ENCODE results near the gene GPC6. TPM values are rescaled to one million over a fixed set of nuclear protein-coding genes. Genes with fewer than 3 reads are reported as not detected.

The GPC6 gene
- total and polyA plus RNA-seq, 2 experiments from 2014 or later = 14.4 to 43.3 TPM

GRCh38 chr13:93848247-93848646 lies 621.6 kb downstream of the GPC6 start:
- Histone ChIP-seq H3K27ac (no peak overlapping the region), H3K4me1 (ENCODE audit: low read depth) (no peaks in the 10 kb centered on the region), H3K9me3 (ENCODE audit: low read depth) (no peaks in the 10 kb centered on the region), H3K4me3 (no peak overlapping the region), H3K36me3 (no peaks in the 10 kb centered on the region), H3K27me3 (no peaks in the 10 kb centered on the region)
- TF ChIP-seq, protein P1, sequence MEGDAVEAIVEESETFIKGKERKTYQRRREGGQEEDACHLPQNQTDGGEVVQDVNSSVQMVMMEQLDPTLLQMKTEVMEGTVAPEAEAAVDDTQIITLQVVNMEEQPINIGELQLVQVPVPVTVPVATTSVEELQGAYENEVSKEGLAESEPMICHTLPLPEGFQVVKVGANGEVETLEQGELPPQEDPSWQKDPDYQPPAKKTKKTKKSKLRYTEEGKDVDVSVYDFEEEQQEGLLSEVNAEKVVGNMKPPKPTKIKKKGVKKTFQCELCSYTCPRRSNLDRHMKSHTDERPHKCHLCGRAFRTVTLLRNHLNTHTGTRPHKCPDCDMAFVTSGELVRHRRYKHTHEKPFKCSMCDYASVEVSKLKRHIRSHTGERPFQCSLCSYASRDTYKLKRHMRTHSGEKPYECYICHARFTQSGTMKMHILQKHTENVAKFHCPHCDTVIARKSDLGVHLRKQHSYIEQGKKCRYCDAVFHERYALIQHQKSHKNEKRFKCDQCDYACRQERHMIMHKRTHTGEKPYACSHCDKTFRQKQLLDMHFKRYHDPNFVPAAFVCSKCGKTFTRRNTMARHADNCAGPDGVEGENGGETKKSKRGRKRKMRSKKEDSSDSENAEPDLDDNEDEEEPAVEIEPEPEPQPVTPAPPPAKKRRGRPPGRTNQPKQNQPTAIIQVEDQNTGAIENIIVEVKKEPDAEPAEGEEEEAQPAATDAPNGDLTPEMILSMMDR (IDR thresholded peaks at IDR 0.05; ENCODE audit: low read depth, low read length) = no peak
- DNase-seq (ENCODE audit: low read depth in 1 of 2, low spot score in 1 of 2) = no peak

GRCh38 chr13:93851236-93851635 lies 624.6 kb downstream of the GPC6 start:
- Histone ChIP-seq H3K9me3 (ENCODE audit: low read depth) (no peaks in the 10 kb centered on the region), H3K4me1 (ENCODE audit: low read depth) (no peaks in the 10 kb centered on the region), H3K27ac (no peak overlapping the region), H3K36me3 (no peaks in the 10 kb centered on the region), H3K4me3 (no peak overlapping the region), H3K27me3 (no peaks in the 10 kb centered on the region)
- TF ChIP-seq, protein P1 (IDR thresholded peaks at IDR 0.05; ENCODE audit: low read depth, low read length) = no peak
- no peak for DNase-seq (ENCODE audit: low read depth in 1 of 2, low spot score in 1 of 2)

- no peak overlapping the region for H3K27ac ChIP-seq
- H3K27me3 ChIP-seq = no peaks in the 10 kb centered on the region
- H3K9me3 ChIP-seq (ENCODE audit: low read depth) = no peaks in the 10 kb centered on the region
- no peak overlapping the region for H3K4me3 ChIP-seq
- DNase-seq (ENCODE audit: low read depth in 1 of 2, low spot score in 1 of 2) = no peak
- H3K4me1 ChIP-seq (ENCODE audit: low read depth) = no peaks in the 10 kb centered on the region
- TF ChIP-seq, protein P1 (IDR thresholded peaks at IDR 0.05; ENCODE audit: low read depth, low read length) = no peak
- H3K36me3 ChIP-seq = no peaks in the 10 kb centered on the region
Measured at GRCh38 chr13:93853912-93854311, 627.3 kb downstream of the GPC6 start.

DNA sequence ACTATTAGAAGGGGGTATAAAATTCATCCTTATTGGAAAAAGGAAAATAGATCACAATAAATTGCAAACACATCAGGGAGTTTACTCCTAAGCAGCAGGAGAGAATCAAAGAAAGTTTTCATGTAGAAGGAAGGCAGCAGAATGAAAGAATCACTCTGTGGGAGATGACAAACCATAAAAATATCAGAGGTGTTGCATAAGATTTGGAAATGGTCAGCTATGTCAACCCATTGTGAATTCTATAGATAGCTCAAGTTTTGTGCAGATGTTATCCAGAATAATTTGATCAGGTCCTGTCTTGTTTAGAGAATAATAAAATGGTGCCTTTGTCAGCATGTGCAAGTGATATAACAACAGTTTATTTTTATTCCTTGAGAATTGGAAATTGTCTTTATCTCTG lies 630.5 kb downstream of the GPC6 start:
- DNase-seq (ENCODE audit: low read depth in 1 of 2, low spot score in 1 of 2) = peak in 1 of 2 donors; percentile 47
- TF ChIP-seq, protein P1 (IDR thresholded peaks at IDR 0.05; ENCODE audit: low read depth, low read length) = no peak
- Histone ChIP-seq H3K27me3 (no peaks in the 10 kb centered on the region), H3K4me3 (no peak overlapping the region), H3K9me3 (ENCODE audit: low read depth) (no peaks in the 10 kb centered on the region), H3K27ac (no peak overlapping the region), H3K36me3 (no peaks in the 10 kb centered on the region), H3K4me1 (ENCODE audit: low read depth) (no peaks in the 10 kb centered on the region)

DNA sequence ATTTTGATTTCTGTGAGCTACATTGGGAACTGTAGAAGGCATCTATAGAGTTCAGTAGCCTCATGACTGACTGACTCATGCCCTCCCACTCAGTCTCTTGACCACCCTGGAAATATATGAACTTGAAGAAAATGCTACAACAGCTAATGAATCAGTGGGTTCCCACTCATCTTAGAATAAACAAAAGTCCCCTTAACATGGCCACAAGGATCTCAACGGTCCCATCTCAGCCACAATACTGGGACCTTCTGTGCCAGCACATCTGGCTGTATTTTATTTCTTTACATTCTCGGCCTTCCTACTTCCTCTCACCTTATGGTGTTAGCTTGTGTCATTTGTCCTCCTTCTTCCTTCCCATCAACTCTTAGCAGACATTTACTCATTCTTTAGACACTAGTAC lies 633.1 kb downstream of the GPC6 start:
- DNase-seq (ENCODE audit: low read depth in 1 of 2, low spot score in 1 of 2) = peak in 1 of 2 donors; percentile 34
- Histone ChIP-seq H3K27me3 (no peaks in the 10 kb centered on the region), H3K9me3 (ENCODE audit: low read depth) (no peaks in the 10 kb centered on the region), H3K27ac (no peak overlapping the region), H3K4me1 (ENCODE audit: low read depth) (no peaks in the 10 kb centered on the region), H3K4me3 (no peak overlapping the region), H3K36me3 (no peaks in the 10 kb centered on the region)
- TF ChIP-seq, protein P1 (IDR thresholded peaks at IDR 0.05; ENCODE audit: low read depth, low read length) = no peak

- peak; percentile 8 to 88 for DNase-seq (ENCODE audit: low read depth in 1 of 2, low spot score in 1 of 2)
- no peak overlapping the region for H3K27ac ChIP-seq
Measured at GRCh38 chr13:93861818-93862217, 635.2 kb downstream of the GPC6 start.

More at GRCh38 chr13:93861818-93862217, 635.2 kb downstream of the GPC6 start:
- H3K4me3 ChIP-seq = no peak overlapping the region
- no peaks in the 10 kb centered on the region for H3K9me3 ChIP-seq (ENCODE audit: low read depth)
- H3K4me1 ChIP-seq (ENCODE audit: low read depth) = peaks cover 4% of the 10 kb centered on the region
- no peaks in the 10 kb centered on the region for H3K36me3 ChIP-seq
- H3K27me3 ChIP-seq = no peaks in the 10 kb centered on the region
- TF ChIP-seq, protein P1 (IDR thresholded peaks at IDR 0.05; ENCODE audit: low read depth, low read length) = no peak
